ENCODE data around the gene PEAK1.
"Not testable (repeated sequence)": the region's sequence is repeated elsewhere in the genome, so short reads cannot be mapped to it uniquely, and the experiment has no call there.

PEAK1 gene

GRCh38 chr15:77168141-77168540, 251.8 kb downstream of the PEAK1 start:
- DNase-seq: peak; percentile 68

- no peak for DNase-seq
These were observed 252.5 kb downstream of the PEAK1 start for GRCh38 chr15:77167406-77167805.

GRCh38 chr15:77163781-77164384, 256.0 kb downstream of the PEAK1 start:
- DNase-seq: no peak

- no peak for DNase-seq
These were observed 256.9 kb downstream of the PEAK1 start for GRCh38 chr15:77162872-77163633.

GRCh38 chr15:77160562-77161478, 259.1 kb downstream of the PEAK1 start:
- DNase-seq: no peak

GRCh38 chr15:77156000-77156399, 263.9 kb downstream of the PEAK1 start:
- DNase-seq: not testable (repeated sequence)

- no peak for DNase-seq
These were observed 271.7 kb downstream of the PEAK1 start for GRCh38 chr15:77148191-77148590.

GRCh38 chr15:77145370-77145769, 274.5 kb downstream of the PEAK1 start:
- no peak for DNase-seq

GRCh38 chr15:77144492-77145070, 275.3 kb downstream of the PEAK1 start:
- DNase-seq: no peak

- no peak for DNase-seq
These were observed 275.9 kb downstream of the PEAK1 start for GRCh38 chr15:77144026-77144425.

GRCh38 chr15:77143616-77144015, 276.3 kb downstream of the PEAK1 start:
- no peak for DNase-seq

GRCh38 chr15:77143191-77143590, 276.7 kb downstream of the PEAK1 start:
- DNase-seq: no peak

GRCh38 chr15:77140220-77140619, 279.7 kb downstream of the PEAK1 start:
- DNase-seq: no peak

GRCh38 chr15:77139312-77139711, 280.6 kb downstream of the PEAK1 start:
- DNase-seq: no peak

GRCh38 chr15:77138167-77138522, 281.8 kb downstream of the PEAK1 start:
- no peak for DNase-seq

GRCh38 chr15:77135181-77135580, 284.7 kb downstream of the PEAK1 start:
- no peak for DNase-seq

- DNase-seq: no peak
These were observed 289.5 kb downstream of the PEAK1 start for GRCh38 chr15:77130315-77130930.

- DNase-seq: no peak
These were observed 292.3 kb downstream of the PEAK1 start for GRCh38 chr15:77127626-77128025.

- no peak for DNase-seq
These were observed 293.2 kb downstream of the PEAK1 start for GRCh38 chr15:77126529-77127326.

- DNase-seq: no peak
These were observed 296.1 kb downstream of the PEAK1 start for GRCh38 chr15:77123854-77124253.

- no peak for DNase-seq
These were observed 297.3 kb downstream of the PEAK1 start for GRCh38 chr15:77122576-77122975.

GRCh38 chr15:77121599-77121998, 298.3 kb downstream of the PEAK1 start:
- no peak for DNase-seq

All from NCI-H526 treated with DMSO at 0.1 percent for 48 hours (cell line).